Neuronal stem cell (in vitro differentiated cells): Measurements from ENCODE around the gene USP24.
A peak's percentile ranks its signal among the peaks of the same experiment; 100 is the strongest.

Experiments used
- DNase-seq: peaks from one replicate; pipeline ENCODE4 v3.0.0-alpha.2; 2013; ENCODE audit warnings: low spot score
- H2AFZ ChIP-seq: one replicate; pipeline ENCODE4 v1.6.1; 2013; ENCODE audit warnings: mild to moderate bottlenecking, low read length, inconsistent platforms
- H2AK5ac ChIP-seq: 2 replicates; pipeline ENCODE4 v1.6.1; 2013; ENCODE audit warnings: low read depth, mild to moderate bottlenecking, inconsistent platforms, low read length, moderate library complexity, mixed read lengths
- H2BK120ac ChIP-seq: 2 replicates; pipeline ENCODE4 v1.6.1; 2013; ENCODE audit warnings: low read depth, mild to moderate bottlenecking, inconsistent platforms, low read length, moderate library complexity, mixed read lengths
- H2BK12ac ChIP-seq: one replicate; pipeline ENCODE4 v1.6.1; 2013; ENCODE audit warnings: low read length, inconsistent platforms
- H2BK15ac ChIP-seq: 2 replicates; pipeline ENCODE4 v1.6.1; 2013; ENCODE audit warnings: mild to moderate bottlenecking, low read length, inconsistent platforms, mixed read lengths
- H2BK5ac ChIP-seq: one replicate; pipeline ENCODE4 v1.6.1; 2013; ENCODE audit warnings: inconsistent platforms, mild to moderate bottlenecking, low read length, moderate library complexity
- H3K14ac ChIP-seq: one replicate; pipeline ENCODE4 v1.6.1; 2013; ENCODE audit warnings: low read length, inconsistent platforms
- H3K18ac ChIP-seq: 2 replicates; pipeline ENCODE4 v1.6.1; 2013; ENCODE audit warnings: low read length, inconsistent platforms
- H3K23ac ChIP-seq: 2 replicates; pipeline ENCODE4 v1.6.1; 2013; ENCODE audit warnings: low read depth, mild to moderate bottlenecking, mixed read lengths, low read length, inconsistent platforms; ENCODE audit not compliant: poor library complexity
- H3K27ac ChIP-seq: replicated peaks from 3 replicates; pipeline ENCODE4 v1.5.1; 2013; ENCODE audit warnings: low read length, inconsistent platforms
- H3K27me3 ChIP-seq, 3 experiments: 2 replicates each; pipeline ENCODE4 v1.6.1; 2013; ENCODE audit warnings: low read length in 3 of 3, mild to moderate bottlenecking in 2 of 3, inconsistent platforms in 1 of 3, low read depth in 1 of 3, mixed read lengths in 1 of 3, moderate library complexity in 1 of 3; ENCODE audit not compliant: control insufficient read depth in 3 of 3, insufficient read depth in 3 of 3
- H3K36me3 ChIP-seq, 2 donors: replicated peaks in 1 of 2; 2 replicates each; pipeline ENCODE4 v1.6.1; 2013; ENCODE audit warnings: low read length in 2 of 2; ENCODE audit not compliant: control insufficient read depth in 2 of 2, insufficient read depth in 2 of 2
- H3K4ac ChIP-seq: 2 replicates; pipeline ENCODE4 v1.6.1; 2013; ENCODE audit warnings: inconsistent platforms, mild to moderate bottlenecking, low read length, moderate library complexity
- H3K4me1 ChIP-seq, 2 donors: 1 replicate in 1 of 2; 2 replicates in 1 of 2; pipeline ENCODE4 v1.6.1; 2013; ENCODE audit warnings: low read length in 2 of 2, low read depth in 1 of 2; ENCODE audit not compliant: control insufficient read depth in 2 of 2, insufficient read depth in 1 of 2
- H3K4me2 ChIP-seq: one replicate; pipeline ENCODE4 v1.6.1; 2013; ENCODE audit warnings: mild to moderate bottlenecking, low read length, inconsistent platforms; ENCODE audit not compliant: insufficient read depth, poor library complexity, severe bottlenecking
- H3K4me3 ChIP-seq, 2 donors: 2 replicates each; pipeline ENCODE4 v1.5.1; 2013; ENCODE audit warnings: low read length in 2 of 2, mild to moderate bottlenecking in 2 of 2, inconsistent platforms in 1 of 2, moderate library complexity in 1 of 2
- H3K79me1 ChIP-seq: one replicate; pipeline ENCODE4 v1.6.1; 2013; ENCODE audit warnings: low read depth, mild to moderate bottlenecking, inconsistent platforms, low read length, moderate library complexity
- H3K9ac ChIP-seq: one replicate; pipeline ENCODE4 v1.6.1; 2013; ENCODE audit warnings: mild to moderate bottlenecking, low read depth, low read length, inconsistent platforms; ENCODE audit not compliant: poor library complexity
- H3K9me3 ChIP-seq, 2 donors: replicated peaks in 1 of 2; 2 replicates each; pipeline versions ENCODE3 to v1.6.1; 2013; ENCODE audit warnings: low read length in 2 of 2, mild to moderate bottlenecking in 2 of 2, inconsistent platforms in 1 of 2, low read depth in 1 of 2, mixed read lengths in 1 of 2, moderate library complexity in 1 of 2; ENCODE audit not compliant: control insufficient read depth in 2 of 2, insufficient read depth in 1 of 2
- H4K8ac ChIP-seq: one replicate; pipeline ENCODE4 v1.6.1; 2013; ENCODE audit warnings: low read depth, mild to moderate bottlenecking, inconsistent platforms, low read length, moderate library complexity
- H4K91ac ChIP-seq: one replicate; pipeline ENCODE4 v1.6.1; 2013; ENCODE audit warnings: low read length, low read depth, mild to moderate bottlenecking, inconsistent platforms; ENCODE audit not compliant: poor library complexity
- WGBS, 2 donors: extraction: QIAGEN DNeasy Blood & Tissue Kit; methylation state at CpG; one replicate each; pipeline ENCODE4 v1.1.7; 2013; ENCODE audit warnings: missing lambda C conversion rate in 2 of 2, mixed read lengths in 1 of 2; ENCODE audit not compliant: insufficient read length in 2 of 2, insufficient replicate concordance in 1 of 2; ENCODE audit errors: extremely low coverage in 2 of 2; 5-methylcytosine and 5-hydroxymethylcytosine counted together

USP24 gene

DNA sequence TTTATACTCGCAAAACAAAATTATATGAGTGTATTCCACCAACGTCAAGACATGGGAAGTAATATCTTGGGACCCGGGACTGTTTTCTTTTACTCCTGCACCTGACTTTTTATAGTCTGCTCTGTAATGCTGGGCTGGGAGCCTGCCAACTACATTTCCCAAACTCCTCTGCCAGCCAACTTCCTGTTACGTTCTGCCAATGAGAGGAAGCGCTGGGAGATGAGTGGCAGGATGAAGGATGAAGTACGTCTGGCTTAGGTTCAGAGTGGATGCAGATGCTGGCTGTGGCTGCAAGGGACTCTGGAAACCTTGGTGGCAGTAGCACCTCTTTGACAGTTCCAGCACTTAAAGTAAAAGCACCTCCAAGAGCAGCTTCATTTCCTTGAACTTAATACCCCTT, 59.6 kb downstream of the USP24 start:
- no peak overlapping the region for H2AFZ ChIP-seq
- no peaks in the 10 kb centered on the region for H3K27me3 ChIP-seq
- H3K79me1 ChIP-seq = no peaks in the 10 kb centered on the region
- H2BK5ac ChIP-seq = no peak overlapping the region
- H3K9me3 ChIP-seq = no peaks in the 10 kb centered on the region
- no peak overlapping the region for H2BK12ac ChIP-seq
- WGBS, 2 donors = no CpG with 5 or more reads among the region's 6 CpGs
- H2BK120ac ChIP-seq = no peak overlapping the region
- H3K23ac ChIP-seq = no peak overlapping the region
- no peak overlapping the region for H3K4me3 ChIP-seq
- H3K27ac ChIP-seq = no peak overlapping the region
- peaks cover 6 to 97% of the 10 kb centered on the region in 2 donors for H3K36me3 ChIP-seq
- no peak for DNase-seq
- no peak overlapping the region for H3K14ac ChIP-seq
- no peak overlapping the region for H3K18ac ChIP-seq
- no peak overlapping the region for H3K4me2 ChIP-seq
- no peak overlapping the region for H2AK5ac ChIP-seq
- no peak overlapping the region for H2BK15ac ChIP-seq
- H4K91ac ChIP-seq = no peak overlapping the region
- no peak overlapping the region for H4K8ac ChIP-seq
- no peak overlapping the region for H3K4ac ChIP-seq
- H3K4me1 ChIP-seq = no peaks in the 10 kb centered on the region
- H3K9ac ChIP-seq = no peak overlapping the region

DNA sequence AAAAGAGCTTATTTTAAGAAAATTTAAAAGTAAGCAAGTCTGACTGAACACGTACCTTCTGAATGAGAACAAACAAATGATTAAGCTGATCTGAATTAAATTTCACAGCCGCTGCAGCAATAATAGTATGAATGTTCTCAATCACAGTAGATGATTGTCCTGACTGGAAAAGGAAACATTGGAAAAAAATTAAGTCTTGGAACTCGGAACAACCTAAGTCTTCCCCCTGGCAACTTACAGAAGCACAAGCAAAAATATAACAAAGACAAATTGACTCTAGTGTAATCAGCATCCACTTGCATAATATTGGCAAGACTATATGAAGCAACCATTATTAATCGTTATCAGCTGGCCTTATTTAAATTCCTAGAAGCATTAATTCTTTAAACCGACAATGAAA, 60.5 kb downstream of the USP24 start:
- Histone ChIP-seq H2AFZ (no peak overlapping the region), H3K4me3 (no peak overlapping the region), H3K27me3 (no peaks in the 10 kb centered on the region), H3K18ac (no peak overlapping the region), H3K9me3 (no peaks in the 10 kb centered on the region), H2AK5ac (no peak overlapping the region), H2BK12ac (no peak overlapping the region), H3K4me1 (no peaks in the 10 kb centered on the region), H3K4me2 (no peak overlapping the region), H2BK120ac (no peak overlapping the region), H4K8ac (no peak overlapping the region), H3K27ac (no peak overlapping the region), H3K23ac (no peak overlapping the region), H4K91ac (no peak overlapping the region), H3K36me3 (peaks cover 4 to 97% of the 10 kb centered on the region in 2 donors), H3K14ac (no peak overlapping the region), H3K9ac (no peak overlapping the region), H3K79me1 (no peaks in the 10 kb centered on the region), H3K4ac (no peak overlapping the region), H2BK15ac (no peak overlapping the region), H2BK5ac (no peak overlapping the region)
- no peak for DNase-seq
- WGBS, 2 donors = no CpG with 5 or more reads among the region's 5 CpGs

DNA sequence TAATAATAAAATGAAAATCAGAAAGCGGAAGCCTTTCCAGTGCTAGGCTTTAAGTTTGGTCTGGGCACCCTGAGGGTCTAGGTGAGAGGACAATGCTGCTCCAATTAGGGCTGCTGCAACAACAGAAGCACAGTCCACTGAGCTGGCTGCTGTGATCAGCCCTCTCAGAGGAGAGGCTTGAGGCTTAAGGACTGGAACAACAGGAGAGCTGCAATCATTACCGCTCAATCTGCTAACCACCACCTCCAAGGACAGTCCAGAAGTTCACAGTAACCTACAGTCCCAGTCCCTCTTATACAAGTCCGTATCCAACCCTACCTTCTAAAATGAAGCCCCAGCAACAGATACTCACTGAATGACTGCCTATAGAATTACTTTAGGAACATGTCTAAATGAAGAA, 62.1 kb downstream of the USP24 start:
- Histone ChIP-seq H3K36me3 (peaks cover 2 to 97% of the 10 kb centered on the region in 2 donors), H2AFZ (no peak overlapping the region), H3K9me3 (no peaks in the 10 kb centered on the region), H3K4me2 (no peak overlapping the region), H3K27me3 (no peaks in the 10 kb centered on the region), H3K18ac (no peak overlapping the region), H2BK15ac (no peak overlapping the region), H4K91ac (no peak overlapping the region), H3K4ac (no peak overlapping the region), H2AK5ac (no peak overlapping the region), H2BK120ac (no peak overlapping the region), H3K27ac (no peak overlapping the region), H3K23ac (no peak overlapping the region), H4K8ac (no peak overlapping the region), H3K4me3 (no peak overlapping the region), H3K9ac (no peak overlapping the region), H3K14ac (no peak overlapping the region), H3K4me1 (no peaks in the 10 kb centered on the region), H2BK5ac (no peak overlapping the region), H2BK12ac (no peak overlapping the region), H3K79me1 (no peaks in the 10 kb centered on the region)
- DNase-seq = peak; percentile 6
- no CpG with 5 or more reads among the region's 3 CpGs for WGBS, 2 donors

DNA sequence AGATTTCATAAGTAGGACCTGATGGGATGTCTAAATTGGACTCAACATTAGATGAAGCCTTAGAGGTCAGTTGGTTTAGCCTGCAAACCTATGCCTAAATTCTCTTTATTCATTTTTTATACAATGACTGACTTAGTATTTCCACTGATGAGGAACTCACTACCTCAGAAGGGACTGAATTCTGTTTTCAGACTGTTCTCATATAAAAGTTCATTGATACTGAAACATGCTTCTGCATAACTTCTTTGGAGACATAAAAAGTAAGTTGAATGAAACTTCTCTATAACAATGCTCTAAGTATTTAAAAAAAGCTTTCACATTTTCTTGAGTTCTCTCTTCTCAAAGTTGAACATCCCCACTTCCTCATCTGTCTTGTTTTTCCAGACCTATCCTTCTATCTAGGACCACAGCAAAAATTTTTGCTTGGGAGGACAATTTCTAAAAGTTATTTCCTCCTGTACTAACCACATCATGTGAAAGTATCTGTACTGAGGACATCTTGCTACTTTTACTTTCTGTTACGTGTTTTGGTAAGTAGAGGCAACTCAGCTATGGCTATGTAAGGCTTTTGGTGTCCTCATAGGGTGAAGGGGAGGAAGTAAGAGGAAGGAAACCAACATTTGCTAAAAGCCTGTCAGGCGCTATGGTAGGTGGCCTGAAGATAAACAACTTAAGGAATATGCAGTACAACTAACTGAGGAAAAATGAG, 64.1 kb downstream of the USP24 start:
- Histone ChIP-seq H3K4me1 (no peaks in the 10 kb centered on the region), H3K18ac (no peak overlapping the region), H3K4me2 (no peak overlapping the region), H4K8ac (no peak overlapping the region), H4K91ac (no peak overlapping the region), H2BK12ac (no peak overlapping the region), H2AK5ac (no peak overlapping the region), H3K79me1 (no peaks in the 10 kb centered on the region), H2AFZ (no peak overlapping the region), H3K9ac (no peak overlapping the region), H2BK120ac (no peak overlapping the region), H3K23ac (no peak overlapping the region), H3K4ac (no peak overlapping the region), H2BK15ac (no peak overlapping the region), H2BK5ac (no peak overlapping the region), H3K14ac (no peak overlapping the region), H3K27ac (no peak overlapping the region), H3K9me3 (no peaks in the 10 kb centered on the region), H3K36me3 (peaks cover 0 to 98% of the 10 kb centered on the region in 2 donors), H3K27me3 (no peaks in the 10 kb centered on the region), H3K4me3 (no peak overlapping the region)
- DNase-seq = no peak
- WGBS, 2 donors = no CpG with 5 or more reads among the region's 2 CpGs
